SK-N-SH (cell line): ENCODE data around the gene CELF5. TPM values are rescaled to one million over a fixed set of nuclear protein-coding genes. Genes with fewer than 3 reads are reported as not detected.

ENCODE experiments used
- CTCF ChIA-PET: fragments of 300-600, 350-600 bp; formaldehyde crosslinking; extraction: SDS; loops from one replicate; lab custom pipeline; 2021; lab: Yijun Ruan, JAX
- POLR2A ChIA-PET: fragments of 350-600 bp; sonication (Branson Sonifier 250); formaldehyde crosslinking; extraction: SDS; loops from one replicate; lab custom pipeline; 2020; ENCODE audit warnings: antibody characterized with exemption, inconsistent platforms; lab: Yijun Ruan, JAX
- DNase-seq: peaks from one replicate; pipeline ENCODE4 v3.0.0; 2012
- H2AFZ ChIP-seq: fragments of 200-600 bp; sonication (generic); 2 replicates; pipeline ENCODE4 v1.8.1; 2016; ENCODE audit warnings: antibody characterized with exemption, mild to moderate bottlenecking, low read depth
- H3F3A ChIP-seq: fragments of 200-600 bp; sonication (generic); replicated peaks from 2 replicates; pipeline ENCODE3; 2016; ENCODE audit warnings: antibody characterized with exemption, mild to moderate bottlenecking; ENCODE audit not compliant: insufficient read depth
- H3K27ac ChIP-seq, 2 experiments: fragments of 200-500 bp in 1 of 2; fragments of 200-600 bp in 1 of 2; sonication (Bioruptor generic) in 1 of 2; sonication (generic), shearing (Covaris generic) in 1 of 2; 2 replicates each; pipeline versions ENCODE4 v1.5.1 to v1.6.1; 2014 to 2016; ENCODE audit warnings: low read depth in 2 of 2, inconsistent platforms in 1 of 2, low read length in 1 of 2, mild to moderate bottlenecking in 1 of 2, mixed read lengths in 1 of 2
- H3K27me3 ChIP-seq: fragments of 200-600 bp; sonication (generic), shearing (Covaris generic); 2 replicates; pipeline ENCODE4 v1.6.1; 2016; ENCODE audit warnings: mixed run types; ENCODE audit not compliant: insufficient read depth
- H3K36me3 ChIP-seq, 2 experiments: fragments of 200-500 bp in 1 of 2; fragments of 200-600 bp in 1 of 2; sonication (Bioruptor generic) in 1 of 2; sonication (generic) in 1 of 2; replicated peaks in 1 of 2; 2 replicates each; pipeline versions ENCODE3 to v1.5.1; 2014 to 2016; ENCODE audit warnings: low read length in 1 of 2, mild to moderate bottlenecking in 1 of 2; ENCODE audit not compliant: insufficient read depth in 2 of 2, control insufficient read depth in 1 of 2
- H3K4me1 ChIP-seq, 2 experiments: fragments of 200-500 bp in 1 of 2; fragments of 200-600 bp in 1 of 2; sonication (Bioruptor generic) in 1 of 2; sonication (generic), shearing (Covaris generic) in 1 of 2; 2 replicates each; pipeline versions ENCODE4 v1.5.1 to v1.6.1; 2014 to 2016; ENCODE audit warnings: low read depth in 1 of 2, low read length in 1 of 2, mixed run types in 1 of 2; ENCODE audit not compliant: insufficient read depth in 2 of 2, control insufficient read depth in 1 of 2
- H3K4me2 ChIP-seq: fragments of 200-600 bp; sonication (generic), shearing (Covaris generic); 2 replicates; pipeline ENCODE4 v1.6.1; 2017; ENCODE audit warnings: mixed run types
- H3K4me3 ChIP-seq, 2 experiments: fragments of 200-500 bp in 1 of 2; fragments of 200-600 bp in 1 of 2; sonication (Bioruptor generic) in 1 of 2; sonication (generic), shearing (Covaris generic) in 1 of 2; 2 replicates each; pipeline versions ENCODE4 v1.5.1 to v1.8.1; 2014 to 2016; ENCODE audit warnings: low read depth in 2 of 2, inconsistent platforms in 1 of 2, low read length in 1 of 2, mild to moderate bottlenecking in 1 of 2, mixed read lengths in 1 of 2, moderate library complexity in 1 of 2
- H3K79me2 ChIP-seq: fragments of 200-600 bp; sonication (generic); 2 replicates; pipeline ENCODE4 v1.8.1; 2017; ENCODE audit warnings: mild to moderate bottlenecking; ENCODE audit not compliant: insufficient read depth
- H3K9ac ChIP-seq: fragments of 200-600 bp; sonication (generic); 2 replicates; pipeline ENCODE4 v1.6.1; 2017; ENCODE audit warnings: mixed run types
- H3K9me2 ChIP-seq: fragments of 200-600 bp; sonication (generic); 2 replicates; pipeline ENCODE4 v1.6.1; 2017; ENCODE audit warnings: mixed run types
- H3K9me3 ChIP-seq: fragments of 200-600 bp; sonication (generic); 2 replicates; pipeline ENCODE4 v1.6.1; 2017; ENCODE audit warnings: mixed run types, mild to moderate bottlenecking, moderate library complexity
- H4K20me1 ChIP-seq: fragments of 200-600 bp; sonication (generic); 2 replicates; pipeline ENCODE4 v1.6.1; 2017; ENCODE audit warnings: mild to moderate bottlenecking, mixed run types; ENCODE audit not compliant: insufficient read depth
- ELF1 ChIP-seq: IDR thresholded peaks from 2 replicates; pipeline ENCODE4 v1.4.0; 2012
- EP300 ChIP-seq, 2 experiments: IDR thresholded peaks; 2 replicates each; pipeline versions ENCODE4 v1.4.0 to v1.6.1; 2012; ENCODE audit warnings: borderline replicate concordance in 1 of 2, low read depth in 1 of 2, low read length in 1 of 2
- FOSL2 ChIP-seq: IDR thresholded peaks from 2 replicates; pipeline ENCODE4 v1.4.0; 2012; ENCODE audit warnings: low read depth, mild to moderate bottlenecking, moderate library complexity, borderline replicate concordance
- FOXM1 ChIP-seq: IDR thresholded peaks from 2 replicates; pipeline ENCODE4 v1.4.0; 2012; ENCODE audit warnings: low read depth, mild to moderate bottlenecking
- GABPA ChIP-seq: IDR thresholded peaks from 2 replicates; pipeline ENCODE4 v1.4.0; 2012; ENCODE audit warnings: low read depth, mild to moderate bottlenecking
- GATA2 ChIP-seq: sonication (generic); formaldehyde crosslinking; IDR thresholded peaks from 2 replicates; pipeline ENCODE4 v1.5.0; 2020; ENCODE audit warnings: mild to moderate bottlenecking, missing genetic modification reagents
- MEF2A ChIP-seq: IDR thresholded peaks from 2 replicates; pipeline ENCODE4 v1.4.0; 2012; ENCODE audit warnings: low read depth, borderline replicate concordance
- RCOR1 ChIP-seq: fragments of 150-350 bp; IDR thresholded peaks from 2 replicates; pipeline ENCODE4 v1.6.1; 2017; ENCODE audit warnings: antibody characterized with exemption, low read length
- SMC3 ChIP-seq: IDR thresholded peaks from 2 replicates; pipeline ENCODE4 v1.6.1; 2012; ENCODE audit warnings: low read depth, low read length, improper control_type of control experiment
- TCF12 ChIP-seq: IDR thresholded peaks from 2 replicates; pipeline ENCODE4 v1.4.0; 2012
- USF2 ChIP-seq: fragments of 150-350 bp; IDR thresholded peaks from 2 replicates; pipeline ENCODE4 v1.6.1; 2017; ENCODE audit warnings: antibody characterized with exemption, low read length, low read depth, borderline replicate concordance
- YY1 ChIP-seq: IDR thresholded peaks from 2 replicates; pipeline ENCODE4 v1.4.0; 2012; ENCODE audit warnings: low read depth, mild to moderate bottlenecking
- ZBTB33 ChIP-seq: IDR thresholded peaks from 2 replicates; pipeline ENCODE4 v1.4.0; 2012; ENCODE audit warnings: low read depth, borderline replicate concordance
- WGBS: methylation state at CpG from one replicate; pipeline ENCODE4 v1.1.6; 2017; ENCODE audit warnings: low lambda C conversion rate; 5-methylcytosine and 5-hydroxymethylcytosine counted together
- polyA plus RNA-seq, 3 experiments: library from polyadenylated mRNA; depleted of rRNA; stranded (reverse); fragments of >200 nt; gene quantifications; 2 replicates each; pipeline ENCODE4 v1.2.3, GENCODE V29; 2012
- TF ChIP-seq, protein P1 (sequence below): IDR thresholded peaks from 2 replicates; pipeline ENCODE4 v1.6.1; 2012; ENCODE audit warnings: mild to moderate bottlenecking, low read depth, low read length, moderate library complexity
- TF ChIP-seq, protein P2 (sequence below): fragments of 150-350 bp; IDR thresholded peaks from 2 replicates; pipeline ENCODE4 v1.6.1; 2016; ENCODE audit warnings: mild to moderate bottlenecking, low read depth, low read length

CELF5 gene
- polyA plus RNA-seq, 1 of the 3 experiments (the other 2 are of a cell fraction) = 0.33 TPM

DNA sequence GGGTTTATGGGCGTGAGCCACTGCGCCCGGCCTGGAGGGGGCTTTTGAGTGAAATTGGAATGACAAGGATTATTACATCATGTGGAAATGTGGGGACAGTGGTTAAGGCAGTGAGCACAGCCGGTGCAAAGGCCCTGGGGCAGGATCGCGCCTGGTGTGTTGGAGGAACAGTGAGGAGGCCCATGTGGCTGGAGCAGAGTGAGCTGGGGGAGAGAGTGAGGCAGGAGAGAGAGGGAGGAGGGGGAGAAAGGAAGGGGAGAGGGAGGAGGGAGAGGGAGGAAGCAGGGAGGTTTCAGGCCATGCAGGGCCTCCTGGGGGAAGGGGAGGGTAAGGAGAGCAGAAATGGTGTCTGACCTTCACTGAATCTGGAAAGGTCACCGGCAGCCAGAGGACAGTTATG lies 11.3 kb upstream of the CELF5 start:
- no peaks in the 10 kb centered on the region for H3K36me3 ChIP-seq
- H3K4me3 ChIP-seq = no peak overlapping the region
- CTCF ChIA-PET = no interaction called here
- no peaks in the 10 kb centered on the region for H3F3A ChIP-seq
- WGBS = 87% methylated on average over 7 of the region's 7 CpGs
- no peaks in the 10 kb centered on the region for H3K27me3 ChIP-seq
- no peaks in the 10 kb centered on the region for H3K79me2 ChIP-seq
- no peaks in the 10 kb centered on the region for H3K9me2 ChIP-seq
- no peaks in the 10 kb centered on the region for H3K4me1 ChIP-seq
- H3K9ac ChIP-seq = no peak overlapping the region
- H2AFZ ChIP-seq = no peak overlapping the region
- H3K9me3 ChIP-seq = no peaks in the 10 kb centered on the region
- no peak overlapping the region for H3K27ac ChIP-seq
- TF ChIP-seq YY1 (no peak), FOXM1 (no peak), TCF12 (no peak), GABPA (no peak), RCOR1 (no peak), GATA2 (CRISPR knock-in tag) (no peak), SMC3 (no peak), FOSL2 (no peak), MEF2A (no peak), ELF1 (no peak), USF2 (no peak), EP300 (IDR thresholded peaks at IDR 0.05; ENCODE audit: borderline replicate concordance in 1 of 2, low read depth in 1 of 2, low read length in 1 of 2) (no peak), ZBTB33 (no peak)
- TF ChIP-seq, protein P1, sequence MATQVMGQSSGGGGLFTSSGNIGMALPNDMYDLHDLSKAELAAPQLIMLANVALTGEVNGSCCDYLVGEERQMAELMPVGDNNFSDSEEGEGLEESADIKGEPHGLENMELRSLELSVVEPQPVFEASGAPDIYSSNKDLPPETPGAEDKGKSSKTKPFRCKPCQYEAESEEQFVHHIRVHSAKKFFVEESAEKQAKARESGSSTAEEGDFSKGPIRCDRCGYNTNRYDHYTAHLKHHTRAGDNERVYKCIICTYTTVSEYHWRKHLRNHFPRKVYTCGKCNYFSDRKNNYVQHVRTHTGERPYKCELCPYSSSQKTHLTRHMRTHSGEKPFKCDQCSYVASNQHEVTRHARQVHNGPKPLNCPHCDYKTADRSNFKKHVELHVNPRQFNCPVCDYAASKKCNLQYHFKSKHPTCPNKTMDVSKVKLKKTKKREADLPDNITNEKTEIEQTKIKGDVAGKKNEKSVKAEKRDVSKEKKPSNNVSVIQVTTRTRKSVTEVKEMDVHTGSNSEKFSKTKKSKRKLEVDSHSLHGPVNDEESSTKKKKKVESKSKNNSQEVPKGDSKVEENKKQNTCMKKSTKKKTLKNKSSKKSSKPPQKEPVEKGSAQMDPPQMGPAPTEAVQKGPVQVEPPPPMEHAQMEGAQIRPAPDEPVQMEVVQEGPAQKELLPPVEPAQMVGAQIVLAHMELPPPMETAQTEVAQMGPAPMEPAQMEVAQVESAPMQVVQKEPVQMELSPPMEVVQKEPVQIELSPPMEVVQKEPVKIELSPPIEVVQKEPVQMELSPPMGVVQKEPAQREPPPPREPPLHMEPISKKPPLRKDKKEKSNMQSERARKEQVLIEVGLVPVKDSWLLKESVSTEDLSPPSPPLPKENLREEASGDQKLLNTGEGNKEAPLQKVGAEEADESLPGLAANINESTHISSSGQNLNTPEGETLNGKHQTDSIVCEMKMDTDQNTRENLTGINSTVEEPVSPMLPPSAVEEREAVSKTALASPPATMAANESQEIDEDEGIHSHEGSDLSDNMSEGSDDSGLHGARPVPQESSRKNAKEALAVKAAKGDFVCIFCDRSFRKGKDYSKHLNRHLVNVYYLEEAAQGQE = no peak
- TF ChIP-seq, protein P2, sequence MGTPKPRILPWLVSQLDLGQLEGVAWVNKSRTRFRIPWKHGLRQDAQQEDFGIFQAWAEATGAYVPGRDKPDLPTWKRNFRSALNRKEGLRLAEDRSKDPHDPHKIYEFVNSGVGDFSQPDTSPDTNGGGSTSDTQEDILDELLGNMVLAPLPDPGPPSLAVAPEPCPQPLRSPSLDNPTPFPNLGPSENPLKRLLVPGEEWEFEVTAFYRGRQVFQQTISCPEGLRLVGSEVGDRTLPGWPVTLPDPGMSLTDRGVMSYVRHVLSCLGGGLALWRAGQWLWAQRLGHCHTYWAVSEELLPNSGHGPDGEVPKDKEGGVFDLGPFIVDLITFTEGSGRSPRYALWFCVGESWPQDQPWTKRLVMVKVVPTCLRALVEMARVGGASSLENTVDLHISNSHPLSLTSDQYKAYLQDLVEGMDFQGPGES = no peak
- no peak overlapping the region for H3K4me2 ChIP-seq
- DNase-seq = no peak
- 0 out of 2 replicates have a peak, but pooled peaks cover 5% of the 10 kb centered on the region for H4K20me1 ChIP-seq
- POLR2A ChIA-PET = no interaction called here
